Peyer's patch (tissue), 4 donors: ENCODE results near the gene ZNF316.

ENCODE experiments used
- POLR2A ChIP-seq, 2 donors: fragments of 450-650 bp; IDR thresholded peaks; one replicate each; pipeline ENCODE4 v1.5.1; 2017; ENCODE audit warnings: antibody characterized with exemption in 2 of 2, mild to moderate bottlenecking in 2 of 2, moderate library complexity in 2 of 2
- TF ChIP-seq, protein P1 (sequence below), 6 experiments: fragments of 450-650 bp in 4 of 6; fragments of 200-600 bp in 2 of 6; sonication (generic) in 1 of 6; IDR thresholded peaks; one replicate each; pipeline ENCODE4 v1.5.1; 2017 to 2019; ENCODE audit warnings: antibody characterized with exemption in 6 of 6, mild to moderate bottlenecking in 3 of 6, moderate library complexity in 1 of 6

DNA sequence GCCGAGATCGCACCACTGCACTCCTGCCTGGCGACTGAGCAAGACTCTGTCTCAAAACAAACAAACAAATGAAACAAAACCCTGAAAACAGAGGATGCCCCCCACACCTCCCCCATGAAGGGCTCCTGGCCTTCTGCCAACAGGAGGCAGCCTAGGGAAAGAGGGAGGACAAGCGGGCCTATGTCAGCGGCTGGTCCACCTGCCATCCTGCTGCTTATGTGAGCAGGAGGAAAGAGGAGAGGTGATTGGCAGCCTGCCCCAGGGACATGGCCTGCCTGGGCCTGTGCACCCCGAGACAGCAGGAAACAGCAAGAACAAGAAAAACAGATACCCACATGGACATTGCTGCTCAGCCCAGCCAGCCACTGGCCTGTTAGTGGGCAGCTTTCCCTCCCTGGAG, 9.1 kb upstream of the ZNF316 start:
- TF ChIP-seq, protein P1, sequence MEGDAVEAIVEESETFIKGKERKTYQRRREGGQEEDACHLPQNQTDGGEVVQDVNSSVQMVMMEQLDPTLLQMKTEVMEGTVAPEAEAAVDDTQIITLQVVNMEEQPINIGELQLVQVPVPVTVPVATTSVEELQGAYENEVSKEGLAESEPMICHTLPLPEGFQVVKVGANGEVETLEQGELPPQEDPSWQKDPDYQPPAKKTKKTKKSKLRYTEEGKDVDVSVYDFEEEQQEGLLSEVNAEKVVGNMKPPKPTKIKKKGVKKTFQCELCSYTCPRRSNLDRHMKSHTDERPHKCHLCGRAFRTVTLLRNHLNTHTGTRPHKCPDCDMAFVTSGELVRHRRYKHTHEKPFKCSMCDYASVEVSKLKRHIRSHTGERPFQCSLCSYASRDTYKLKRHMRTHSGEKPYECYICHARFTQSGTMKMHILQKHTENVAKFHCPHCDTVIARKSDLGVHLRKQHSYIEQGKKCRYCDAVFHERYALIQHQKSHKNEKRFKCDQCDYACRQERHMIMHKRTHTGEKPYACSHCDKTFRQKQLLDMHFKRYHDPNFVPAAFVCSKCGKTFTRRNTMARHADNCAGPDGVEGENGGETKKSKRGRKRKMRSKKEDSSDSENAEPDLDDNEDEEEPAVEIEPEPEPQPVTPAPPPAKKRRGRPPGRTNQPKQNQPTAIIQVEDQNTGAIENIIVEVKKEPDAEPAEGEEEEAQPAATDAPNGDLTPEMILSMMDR (IDR thresholded peaks at IDR 0.05), result no peak
- TF ChIP-seq POLR2A (IDR thresholded peaks at IDR 0.05), result no peak
